ENCODE measurements around the gene LAP3. TPM values are rescaled to one million over a fixed set of nuclear protein-coding genes. Genes with fewer than 3 reads are reported as not detected.

The LAP3 gene
- total RNA-seq, 1 donor from 2014 or later, result 126 TPM

GRCh38 chr4:17577665-17578481 lies 875 bp downstream of the LAP3 start:
- Mint-ChIP-seq H3K4me3 (peak overlapping the region; percentile 97), H3K27me3 (no peaks in the 10 kb centered on the region), H3K9me3 (no peaks in the 10 kb centered on the region), H3K4me1 (peaks cover 37% of the 10 kb centered on the region), H3K27ac (peak overlapping the region; percentile 96), H3K36me3 (ENCODE audit: low read depth) (peaks cover 34% of the 10 kb centered on the region)
- intact Hi-C loops (cut with micrococcal nuclease), result loop anchor here (1.0 to 5.0 kb wide), 9 partner anchors 29 to 1896 kb away; partner anchors contain the start of genes DCAF16, FAM200B, LCORL and MED28
- DNase-seq, result peak; percentile 77

DNA sequence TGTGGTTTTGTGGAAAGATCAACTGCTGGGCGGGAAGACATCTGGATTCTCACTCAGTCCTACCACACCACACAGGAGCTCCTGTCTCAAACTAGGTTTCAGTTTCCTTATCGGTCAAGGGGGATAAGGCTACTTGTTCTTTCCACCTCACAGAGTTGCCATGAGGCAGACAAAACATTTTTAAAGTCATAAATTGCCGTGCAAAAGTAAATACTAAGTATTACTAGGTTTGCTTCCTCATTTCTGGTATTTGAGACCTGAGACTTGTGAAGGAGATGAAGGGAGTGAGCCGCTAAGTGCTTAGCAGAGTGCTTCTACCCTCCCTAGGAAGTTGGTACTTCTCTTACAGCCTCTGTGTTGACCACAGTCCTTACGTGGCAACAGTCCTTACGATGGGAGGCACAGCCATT lies 1.5 kb downstream of the LAP3 start:
- peaks cover 39% of the 10 kb centered on the region for H3K36me3 Mint-ChIP-seq (ENCODE audit: low read depth)
- no peaks in the 10 kb centered on the region for H3K9me3 Mint-ChIP-seq
- DNase-seq, result no peak
- intact Hi-C loops (cut with micrococcal nuclease), result loop anchor here (1.0 to 5.0 kb wide), 3 partner anchors 66 to 1896 kb away; partner anchors contain the start of genes FAM200B and QDPR
- H3K4me1 Mint-ChIP-seq, result peaks cover 39% of the 10 kb centered on the region
- no peaks in the 10 kb centered on the region for H3K27me3 Mint-ChIP-seq
- H3K27ac Mint-ChIP-seq, result peak overlapping the region; percentile 96
- peak overlapping the region; percentile 97 for H3K4me3 Mint-ChIP-seq

GRCh38 chr4:17580969-17581368 lies 4.0 kb downstream of the LAP3 start:
- intact Hi-C loops (cut with micrococcal nuclease), result no loop called here
- Mint-ChIP-seq H3K36me3 (ENCODE audit: low read depth) (peaks cover 58% of the 10 kb centered on the region), H3K27me3 (no peaks in the 10 kb centered on the region), H3K4me1 (peaks cover 43% of the 10 kb centered on the region), H3K9me3 (no peaks in the 10 kb centered on the region), H3K4me3 (no peak overlapping the region), H3K27ac (peak overlapping the region; percentile 76)
- no peak for DNase-seq

GRCh38 chr4:17583276-17583675 lies 6.3 kb downstream of the LAP3 start:
- Mint-ChIP-seq H3K27ac (no peak overlapping the region), H3K27me3 (no peaks in the 10 kb centered on the region), H3K4me1 (peaks cover 44% of the 10 kb centered on the region), H3K4me3 (no peak overlapping the region), H3K36me3 (ENCODE audit: low read depth) (peaks cover 72% of the 10 kb centered on the region), H3K9me3 (no peaks in the 10 kb centered on the region)
- no peak for DNase-seq
- intact Hi-C loops (cut with micrococcal nuclease), result no loop called here

DNA sequence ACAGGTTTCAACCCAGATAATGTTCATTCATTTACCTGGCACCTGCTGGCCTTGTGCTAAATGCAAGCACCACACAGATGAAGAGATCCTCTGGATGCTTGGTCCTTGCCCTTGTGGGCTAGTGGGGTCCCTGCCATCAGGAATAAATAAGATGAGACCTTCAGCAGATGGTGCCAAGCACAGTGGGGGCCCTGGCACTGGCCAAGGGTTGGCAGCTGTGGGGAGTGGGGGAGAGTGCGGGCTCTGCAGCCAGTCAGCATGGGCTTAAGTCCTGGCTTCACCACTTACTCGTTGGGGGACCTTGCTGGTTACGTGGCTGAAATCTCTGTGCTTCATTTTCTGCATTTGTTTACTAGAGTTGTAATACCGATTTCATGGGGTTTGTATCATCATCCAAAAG lies 6.9 kb downstream of the LAP3 start:
- Mint-ChIP-seq H3K4me3 (no peak overlapping the region), H3K9me3 (no peaks in the 10 kb centered on the region), H3K4me1 (peaks cover 40% of the 10 kb centered on the region), H3K27ac (no peak overlapping the region), H3K27me3 (no peaks in the 10 kb centered on the region), H3K36me3 (ENCODE audit: low read depth) (peaks cover 74% of the 10 kb centered on the region)
- intact Hi-C loops (cut with micrococcal nuclease), result no loop called here
- no peak for DNase-seq

DNA sequence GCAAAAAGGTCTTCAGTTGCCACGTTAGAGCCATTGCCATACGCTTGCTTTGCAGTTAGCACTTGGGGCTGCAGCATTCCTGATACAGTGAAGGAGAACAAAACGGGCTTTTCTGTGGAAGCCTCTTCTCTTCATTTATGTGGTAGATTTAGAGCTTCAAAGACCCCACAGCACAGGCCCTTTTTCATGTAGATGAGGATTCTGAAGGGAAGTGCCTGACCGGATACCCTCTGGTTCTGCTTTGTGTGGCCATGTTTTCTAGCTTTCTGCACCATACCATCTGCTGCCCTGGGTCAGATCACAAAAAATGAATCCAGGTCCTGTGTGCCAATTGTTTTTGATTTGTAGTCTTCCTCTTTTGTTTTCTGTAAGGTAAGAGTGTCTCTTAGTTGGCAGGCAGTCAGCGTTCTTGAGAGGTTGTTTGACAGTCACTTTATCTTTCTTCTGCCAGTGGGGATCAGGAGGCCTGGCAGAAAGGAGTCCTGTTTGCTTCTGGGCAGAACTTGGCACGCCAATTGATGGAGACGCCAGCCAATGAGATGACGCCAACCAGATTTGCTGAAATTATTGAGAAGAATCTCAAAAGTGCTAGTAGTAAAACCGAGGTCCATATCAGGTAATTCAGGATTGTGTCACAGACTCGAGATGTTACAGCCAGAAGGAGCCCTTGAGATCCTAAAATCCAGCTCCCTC lies 7.7 kb downstream of the LAP3 start:
- Mint-ChIP-seq H3K4me1 (peaks cover 33% of the 10 kb centered on the region), H3K27ac (no peak overlapping the region), H3K4me3 (no peak overlapping the region), H3K36me3 (ENCODE audit: low read depth) (peaks cover 74% of the 10 kb centered on the region), H3K27me3 (no peaks in the 10 kb centered on the region), H3K9me3 (no peaks in the 10 kb centered on the region)
- intact Hi-C loops (cut with micrococcal nuclease), result no loop called here
- no peak for DNase-seq

DNA sequence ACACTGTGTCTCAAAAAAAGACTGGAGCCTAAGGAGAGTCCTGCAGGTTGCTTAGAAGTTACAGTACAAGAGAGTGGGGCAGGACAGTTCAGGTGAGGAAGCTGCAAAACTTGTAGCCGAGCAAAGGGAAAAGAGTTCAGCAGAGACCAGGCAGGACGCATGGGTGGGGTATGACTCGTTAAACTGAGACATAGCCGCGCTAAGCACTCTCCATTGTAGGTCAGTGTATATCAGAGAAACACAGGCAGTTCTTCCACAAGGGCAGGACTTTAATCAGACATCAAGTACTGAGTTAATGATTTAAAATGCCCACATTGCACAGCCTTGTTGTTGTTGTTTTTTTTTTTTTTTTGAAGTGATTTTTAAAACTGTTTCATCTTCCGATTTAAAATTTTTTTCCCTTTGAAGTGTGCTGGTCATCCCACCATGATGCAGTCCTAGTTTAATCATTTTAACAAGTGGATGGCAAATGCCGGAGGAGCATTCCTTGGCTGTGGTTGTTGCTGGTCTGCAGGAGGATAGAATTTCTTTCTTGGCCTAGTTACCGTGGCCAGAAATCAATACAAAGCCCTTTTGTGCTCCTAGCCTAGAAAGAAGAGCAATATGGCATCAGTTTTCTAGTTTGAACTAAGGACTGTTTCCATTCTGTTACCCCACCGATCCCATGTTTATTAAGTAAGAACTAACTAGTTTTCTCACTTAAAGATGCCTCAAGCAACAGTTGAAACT lies 10.3 kb downstream of the LAP3 start:
- Mint-ChIP-seq H3K4me3 (no peak overlapping the region), H3K27ac (peak overlapping the region; percentile 41), H3K27me3 (no peaks in the 10 kb centered on the region), H3K36me3 (ENCODE audit: low read depth) (peaks cover 71% of the 10 kb centered on the region), H3K4me1 (peaks cover 24% of the 10 kb centered on the region), H3K9me3 (no peaks in the 10 kb centered on the region)
- no peak for DNase-seq
- intact Hi-C loops (cut with micrococcal nuclease), result no loop called here

GRCh38 chr4:17589355-17589754 lies 12.4 kb downstream of the LAP3 start:
- Mint-ChIP-seq H3K36me3 (ENCODE audit: low read depth) (peaks cover 72% of the 10 kb centered on the region), H3K4me1 (peaks cover 26% of the 10 kb centered on the region), H3K4me3 (no peak overlapping the region), H3K9me3 (no peaks in the 10 kb centered on the region), H3K27me3 (no peaks in the 10 kb centered on the region), H3K27ac (no peak overlapping the region)
- intact Hi-C loops (cut with micrococcal nuclease), result no loop called here
- DNase-seq, result no peak

DNA sequence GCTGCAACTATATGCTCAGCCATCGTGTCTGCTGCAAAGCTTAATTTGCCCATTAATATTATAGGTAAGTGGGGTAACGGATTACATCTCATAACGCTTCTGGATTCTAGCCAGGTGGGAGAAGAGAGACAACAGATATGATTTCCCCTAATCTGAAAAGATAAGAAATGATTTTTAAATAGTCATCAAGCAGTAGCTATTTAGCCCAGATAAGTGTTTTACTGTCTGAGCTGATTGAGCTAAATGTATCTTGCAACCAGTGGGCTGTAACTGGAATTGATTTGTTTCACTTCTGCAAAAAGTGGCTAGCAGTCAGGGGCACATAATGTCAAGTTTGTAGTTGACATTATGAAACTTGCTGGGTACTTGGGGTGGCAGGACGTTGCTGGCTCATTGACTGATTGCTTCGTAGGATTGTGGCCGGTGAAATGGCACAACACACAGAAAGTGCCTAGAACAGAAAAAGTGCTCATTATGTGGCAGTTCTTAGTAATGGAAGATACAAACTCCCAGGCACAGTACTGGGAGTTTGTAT lies 18.5 kb downstream of the LAP3 start:
- H3K27ac Mint-ChIP-seq, result no peak overlapping the region
- H3K27me3 Mint-ChIP-seq, result no peaks in the 10 kb centered on the region
- peaks cover 12% of the 10 kb centered on the region for H3K4me1 Mint-ChIP-seq
- H3K9me3 Mint-ChIP-seq, result no peaks in the 10 kb centered on the region
- DNase-seq, result no peak
- intact Hi-C loops (cut with micrococcal nuclease), result no loop called here
- peaks cover 69% of the 10 kb centered on the region for H3K36me3 Mint-ChIP-seq (ENCODE audit: low read depth)
- H3K4me3 Mint-ChIP-seq, result no peak overlapping the region

DNA sequence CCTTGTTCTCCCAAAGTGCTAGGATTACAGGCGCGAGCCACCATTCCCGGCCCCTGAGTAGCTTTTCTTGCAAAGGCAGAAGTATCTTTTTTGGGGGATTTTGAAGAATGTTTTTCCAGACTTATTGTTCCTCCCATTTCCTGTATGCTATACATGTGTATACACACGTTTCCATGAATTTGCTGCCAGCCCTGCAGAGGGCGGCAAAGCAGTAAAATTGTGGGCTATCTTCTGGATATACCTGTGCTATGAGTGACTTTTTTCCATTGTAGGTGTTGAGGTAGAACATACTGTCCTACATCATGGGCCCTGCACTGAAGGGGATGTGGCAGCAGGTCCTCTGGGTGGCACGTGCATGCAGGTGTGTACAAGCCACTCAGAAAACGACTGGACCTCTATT lies 20.5 kb downstream of the LAP3 start:
- DNase-seq, result no peak
- Mint-ChIP-seq H3K4me1 (peaks cover 7% of the 10 kb centered on the region), H3K36me3 (ENCODE audit: low read depth) (peaks cover 64% of the 10 kb centered on the region), H3K27me3 (no peaks in the 10 kb centered on the region), H3K9me3 (no peaks in the 10 kb centered on the region), H3K27ac (peak overlapping the region; percentile 42), H3K4me3 (no peak overlapping the region)
- intact Hi-C loops (cut with micrococcal nuclease), result no loop called here

GRCh38 chr4:17599826-17600225 lies 22.8 kb downstream of the LAP3 start:
- intact Hi-C loops (cut with micrococcal nuclease), result no loop called here
- no peaks in the 10 kb centered on the region for H3K4me1 Mint-ChIP-seq
- DNase-seq, result no peak
- H3K27me3 Mint-ChIP-seq, result no peaks in the 10 kb centered on the region
- H3K27ac Mint-ChIP-seq, result no peak overlapping the region
- no peak overlapping the region for H3K4me3 Mint-ChIP-seq
- no peaks in the 10 kb centered on the region for H3K9me3 Mint-ChIP-seq
- H3K36me3 Mint-ChIP-seq (ENCODE audit: low read depth), result peaks cover 52% of the 10 kb centered on the region

GRCh38 chr4:17605236-17605635 lies 28.2 kb downstream of the LAP3 start:
- Mint-ChIP-seq H3K4me1 (no peaks in the 10 kb centered on the region), H3K9me3 (no peaks in the 10 kb centered on the region), H3K27me3 (no peaks in the 10 kb centered on the region), H3K27ac (no peak overlapping the region), H3K36me3 (ENCODE audit: low read depth) (peaks cover 36% of the 10 kb centered on the region), H3K4me3 (no peak overlapping the region)
- intact Hi-C loops (cut with micrococcal nuclease), result no loop called here
- no peak for DNase-seq

DNA sequence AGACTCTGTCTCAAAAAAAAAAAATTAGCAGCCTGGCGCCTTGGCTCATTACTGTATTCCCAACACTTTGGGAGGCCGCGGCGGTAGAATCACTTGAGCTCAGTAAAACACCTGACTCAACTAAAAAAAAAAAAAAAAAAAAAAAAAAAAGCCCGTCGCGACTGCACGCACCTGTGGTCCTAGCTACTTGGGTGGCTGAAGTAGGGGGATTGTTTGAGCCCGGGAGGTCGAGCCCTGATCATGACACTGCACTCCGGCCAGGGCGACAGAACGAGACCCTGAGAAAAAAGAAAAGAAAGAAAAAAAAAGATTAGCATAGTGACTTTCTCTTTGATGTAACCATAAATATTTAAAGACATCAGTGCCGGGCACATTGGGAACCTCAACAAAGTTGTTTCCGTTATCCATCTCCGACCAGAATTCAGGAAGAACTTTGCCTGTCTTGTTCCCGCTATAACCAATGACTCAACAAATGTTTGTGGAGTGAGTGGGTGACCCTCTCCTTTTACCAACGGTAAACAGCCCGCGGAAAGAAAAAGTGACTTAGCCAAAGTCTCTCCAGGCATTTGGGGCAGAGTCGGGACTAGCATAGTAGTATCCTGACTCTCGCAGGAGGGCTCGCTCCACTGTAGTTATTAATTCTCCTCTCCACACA lies 36.9 kb downstream of the LAP3 start:
- no peak for DNase-seq
- intact Hi-C loops (cut with micrococcal nuclease), result loop anchor here (1.0 to 5.0 kb wide), 5 partner anchors 22 to 408 kb away; partner anchors contain the start of genes DCAF16, LAP3, NCAPG and QDPR
- Mint-ChIP-seq H3K4me1 (peaks cover 23% of the 10 kb centered on the region), H3K4me3 (peak overlapping the region; percentile 88), H3K36me3 (ENCODE audit: low read depth) (peaks cover 13% of the 10 kb centered on the region), H3K27me3 (peaks cover 2% of the 10 kb centered on the region), H3K9me3 (no peaks in the 10 kb centered on the region), H3K27ac (peak overlapping the region; percentile 92)
